HAP-1 (cell line): Measurements from ENCODE around the gene CHPF.
A peak's percentile ranks its signal among the peaks of the same experiment; 100 is the strongest.

Source experiments
- DNase-seq, 2 experiments: peaks; one replicate each; pipeline ENCODE4 v3.0.0-alpha.2; 2016 to 2020; ENCODE audit warnings: low spot score in 2 of 2
- H3K27me3 ChIP-seq: fragments of 250-450 bp; sonication (Bioruptor Pico); 2 replicates; pipeline ENCODE4 v1.5.1; 2020; ENCODE audit warnings: low read depth, mild to moderate bottlenecking, moderate library complexity
- H3K36me3 ChIP-seq: fragments of 250-450 bp; sonication (Bioruptor Pico); replicated peaks from 2 replicates; pipeline ENCODE4 v1.5.1; 2020; ENCODE audit warnings: mild to moderate bottlenecking
- H3K4me1 ChIP-seq: fragments of 250-450 bp; sonication (Bioruptor Pico); 2 replicates; pipeline ENCODE4 v1.5.1; 2020; ENCODE audit warnings: mild to moderate bottlenecking
- H3K4me3 ChIP-seq: fragments of 250-450 bp; sonication (Bioruptor Pico); 2 replicates; pipeline ENCODE4 v1.5.1; 2020; ENCODE audit warnings: mild to moderate bottlenecking, moderate library complexity
- H3K9me3 ChIP-seq: fragments of 250-450 bp; sonication (Bioruptor Pico); 2 replicates; pipeline ENCODE4 v1.5.1; 2020; ENCODE audit warnings: mild to moderate bottlenecking, moderate library complexity
- in situ Hi-C: fragments of 300-500 bp; cut with MboI; formaldehyde crosslinking; loops from 3 replicates; pipeline ENCODE4 v1.14.3; 2020; ENCODE audit warnings: low sequenced_read_pairs, inconsistent platforms, mixed read lengths

CHPF gene

GRCh38 chr2:219572237-219573001, 28.8 kb upstream of the CHPF start, which contains the start of gene INHA:
TSS of gene INHA (plus strand) at chr2:219572310. CDS start at chr2:219572375, 65 bp downstream.
- H3K4me3 ChIP-seq = peak within 1 kb of the TSS; percentile 51
- H3K36me3 ChIP-seq = peaks cover 3% of the 10 kb centered on the region; the same call in 1 of the 2 replicates
- peaks cover 17% of the 10 kb centered on the region for H3K4me1 ChIP-seq
- in situ Hi-C loops = no loop called here
- no peaks in the 10 kb centered on the region for H3K27me3 ChIP-seq
- no peak for DNase-seq
- no peaks in the 10 kb centered on the region for H3K9me3 ChIP-seq

GRCh38 chr2:219571311-219572236, 28.0 kb upstream of the CHPF start, which contains the start of gene OBSL1:
TSS of gene OBSL1 (minus strand) at chr2:219571539. CDS start at chr2:219571232, 307 bp downstream.
- Histone ChIP-seq H3K9me3 (no peaks in the 10 kb centered on the region), H3K4me1 (peaks cover 17% of the 10 kb centered on the region), H3K4me3 (peak within 1 kb of the TSS; percentile 51), H3K27me3 (no peaks in the 10 kb centered on the region), H3K36me3 (peaks cover 3% of the 10 kb centered on the region; the same call in 1 of the 2 replicates)
- in situ Hi-C loops = no loop called here
- DNase-seq = peak; percentile 82 to 93

- Histone ChIP-seq H3K9me3 (no peaks in the 10 kb centered on the region), H3K4me3 (peak overlapping the region; percentile 51), H3K4me1 (peaks cover 15% of the 10 kb centered on the region), H3K36me3 (peaks cover 3% of the 10 kb centered on the region; the same call in 1 of the 2 replicates), H3K27me3 (no peaks in the 10 kb centered on the region)
- in situ Hi-C loops = no loop called here
- DNase-seq = no peak
Measured at GRCh38 chr2:219570924-219571310, 27.3 kb upstream of the CHPF start.

- H3K4me3 ChIP-seq = peak overlapping the region; percentile 51
- H3K9me3 ChIP-seq = no peaks in the 10 kb centered on the region
- H3K4me1 ChIP-seq = peaks cover 15% of the 10 kb centered on the region
- in situ Hi-C loops = no loop called here
- H3K27me3 ChIP-seq = no peaks in the 10 kb centered on the region
- peak in 1 of 2 experiments; percentile 36 for DNase-seq
- H3K36me3 ChIP-seq = peaks cover 3% of the 10 kb centered on the region; the same call in 1 of the 2 replicates
Measured at GRCh38 chr2:219570194-219570923, 26.8 kb upstream of the CHPF start.

GRCh38 chr2:219569635-219570034, 26.0 kb upstream of the CHPF start:
- in situ Hi-C loops = no loop called here
- peaks cover 15% of the 10 kb centered on the region for H3K4me1 ChIP-seq
- no peaks in the 10 kb centered on the region for H3K27me3 ChIP-seq
- DNase-seq = no peak
- no peak overlapping the region; the same call in 1 of the 2 replicates for H3K4me3 ChIP-seq
- H3K36me3 ChIP-seq = peaks cover 6% of the 10 kb centered on the region; the same call in 1 of the 2 replicates
- no peaks in the 10 kb centered on the region for H3K9me3 ChIP-seq

GRCh38 chr2:219569041-219569440, 25.4 kb upstream of the CHPF start:
- peaks cover 6% of the 10 kb centered on the region for H3K36me3 ChIP-seq
- in situ Hi-C loops = no loop called here
- H3K4me3 ChIP-seq = no peak overlapping the region

DNA sequence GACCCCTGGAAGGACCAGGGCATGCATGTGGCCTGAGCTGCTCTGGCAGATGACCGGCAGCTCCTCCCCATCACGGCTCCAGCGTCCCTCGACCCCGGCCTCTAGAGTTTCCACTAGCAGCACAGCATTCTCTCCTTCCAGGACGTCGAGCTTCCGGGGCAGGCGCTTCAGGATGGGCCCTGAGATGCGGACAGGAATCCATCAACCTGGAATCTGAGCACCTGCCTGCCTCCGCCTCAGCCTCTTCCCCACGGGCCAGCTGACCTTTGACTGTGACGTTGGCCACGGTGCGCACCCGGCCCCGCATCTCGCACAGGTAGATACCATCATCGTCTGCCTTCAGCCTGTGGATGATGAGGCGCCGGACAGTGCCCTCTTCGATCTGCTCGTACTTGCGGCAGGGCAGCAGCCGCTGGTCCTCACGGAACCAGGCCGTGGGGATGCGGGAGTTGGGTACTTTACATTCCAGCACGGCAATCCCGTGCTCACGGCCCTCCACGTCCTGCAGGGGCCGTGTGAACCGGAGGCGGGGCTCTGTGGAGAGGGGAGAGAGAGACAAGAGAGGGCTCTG, 24.3 kb upstream of the CHPF start:
- in situ Hi-C loops = no loop called here
- DNase-seq = no peak

More at GRCh38 chr2:219569041-219569440, 25.4 kb upstream of the CHPF start:
- H3K9me3 ChIP-seq = no peaks in the 10 kb centered on the region
- peaks cover 15% of the 10 kb centered on the region for H3K4me1 ChIP-seq
- no peaks in the 10 kb centered on the region for H3K27me3 ChIP-seq
- peak; percentile 57 to 67 for DNase-seq

GRCh38 chr2:219567131-219567530, 23.5 kb upstream of the CHPF start:
- H3K4me1 ChIP-seq = peaks cover 15% of the 10 kb centered on the region
- no peak for DNase-seq
- no peak overlapping the region for H3K4me3 ChIP-seq
- no peaks in the 10 kb centered on the region for H3K27me3 ChIP-seq
- in situ Hi-C loops = no loop called here
- peaks cover 6% of the 10 kb centered on the region for H3K36me3 ChIP-seq
- H3K9me3 ChIP-seq = no peaks in the 10 kb centered on the region

More for the DNA sequence above, 24.3 kb upstream of the CHPF start:
- no peak overlapping the region for H3K4me3 ChIP-seq
- no peaks in the 10 kb centered on the region for H3K9me3 ChIP-seq
- H3K36me3 ChIP-seq = peaks cover 6% of the 10 kb centered on the region
- H3K27me3 ChIP-seq = no peaks in the 10 kb centered on the region
- peaks cover 15% of the 10 kb centered on the region for H3K4me1 ChIP-seq

- Histone ChIP-seq H3K27me3 (no peaks in the 10 kb centered on the region), H3K36me3 (peaks cover 6% of the 10 kb centered on the region), H3K4me3 (no peak overlapping the region), H3K4me1 (peaks cover 10% of the 10 kb centered on the region), H3K9me3 (no peaks in the 10 kb centered on the region)
- no peak for DNase-seq
- in situ Hi-C loops = no loop called here
Measured at GRCh38 chr2:219566640-219567039, 23.0 kb upstream of the CHPF start.

DNA sequence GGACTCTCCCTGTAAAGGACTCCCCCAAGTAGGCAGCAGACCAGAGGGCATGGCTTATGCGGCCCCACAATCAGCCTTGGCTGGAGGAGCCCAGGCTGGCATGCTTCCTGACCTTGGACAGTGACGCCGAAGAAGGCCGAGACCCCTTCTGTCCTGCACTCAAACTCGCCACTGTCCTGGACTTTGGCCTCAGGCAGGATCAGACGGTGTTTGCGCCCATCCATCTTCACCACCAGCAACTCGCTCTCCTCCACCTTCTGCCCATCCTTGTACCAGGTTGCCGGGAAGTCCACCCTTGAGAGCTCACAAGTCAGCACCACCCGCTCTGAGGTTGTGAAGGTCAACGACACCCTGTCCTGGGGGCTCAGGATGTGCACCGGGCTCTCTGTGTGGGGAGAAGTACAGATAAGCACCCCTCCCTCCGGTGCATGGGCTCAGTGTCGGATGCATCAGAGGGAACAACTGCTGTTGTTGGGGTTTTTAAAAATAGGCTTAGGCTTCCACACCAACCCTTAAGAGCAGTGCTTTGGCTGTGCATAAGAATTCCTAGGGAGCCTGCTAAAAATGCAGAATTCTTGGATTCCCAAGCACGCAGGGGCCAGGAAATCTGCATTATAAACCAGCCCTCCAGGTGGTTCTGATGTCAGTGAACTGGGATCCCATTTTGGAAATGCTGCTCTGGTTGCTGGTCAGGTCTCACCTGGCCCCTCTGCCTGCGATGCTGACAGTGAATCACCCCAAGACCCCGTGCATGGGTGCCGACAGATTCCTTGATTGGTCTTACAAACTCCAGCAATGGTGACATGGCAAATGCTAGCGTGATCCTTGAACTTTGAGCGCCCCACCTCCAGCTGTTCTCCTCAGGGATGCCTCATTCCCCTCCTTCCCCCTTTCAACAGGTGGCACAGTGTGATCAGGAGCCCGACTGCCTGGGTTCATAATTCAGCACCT, 21.8 kb upstream of the CHPF start:
- Histone ChIP-seq H3K36me3 (peaks cover 6% of the 10 kb centered on the region), H3K9me3 (no peaks in the 10 kb centered on the region), H3K4me3 (no peak overlapping the region), H3K4me1 (peaks cover 8% of the 10 kb centered on the region), H3K27me3 (no peaks in the 10 kb centered on the region)
- in situ Hi-C loops = no loop called here
- no peak for DNase-seq

GRCh38 chr2:219563271-219563928, 19.8 kb upstream of the CHPF start:
- in situ Hi-C loops = no loop called here
- H3K27me3 ChIP-seq = no peaks in the 10 kb centered on the region
- no peaks in the 10 kb centered on the region for H3K4me1 ChIP-seq
- peaks cover 3% of the 10 kb centered on the region for H3K36me3 ChIP-seq
- no peaks in the 10 kb centered on the region for H3K9me3 ChIP-seq
- DNase-seq = no peak
- H3K4me3 ChIP-seq = no peak overlapping the region
